ENCODE data around the gene CYP2S1. TPM values are rescaled to one million over a fixed set of nuclear protein-coding genes. Genes with fewer than 3 reads are reported as not detected.

The CYP2S1 gene
- total RNA-seq, 2 experiments from 2014 or later, result not detected

DNA sequence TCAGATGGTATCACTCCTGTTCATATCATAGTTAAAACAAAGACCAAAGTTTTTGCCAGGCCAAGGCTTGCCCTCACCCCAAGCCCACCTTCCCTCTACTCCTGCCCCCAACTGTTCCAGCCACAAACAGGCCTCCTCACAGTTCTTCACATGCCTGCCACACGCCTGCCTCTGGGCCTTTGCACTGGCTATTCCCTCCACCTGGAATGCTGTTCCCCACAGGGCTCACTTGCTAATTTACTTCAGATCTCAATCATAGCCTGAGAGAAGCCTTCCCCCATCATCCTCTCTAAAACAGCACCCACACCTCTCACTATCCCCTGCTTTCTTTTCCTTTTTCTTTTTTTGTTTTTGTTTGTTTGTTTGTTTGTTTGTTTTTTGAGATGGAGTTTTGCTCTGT, 21.1 kb downstream of the CYP2S1 start:
- Histone ChIP-seq H3K27ac (ENCODE audit: low read depth, low read length, poor library complexity, severe bottlenecking) (no peak overlapping the region), H4K20me1 (ENCODE audit: insufficient read depth, low read length) (no peaks in the 10 kb centered on the region), H3K79me2 (ENCODE audit: insufficient read depth, low read depth, low read length) (no peaks in the 10 kb centered on the region), H3K4me1 (ENCODE audit: insufficient read depth, low read length, poor library complexity, severe bottlenecking) (no peaks in the 10 kb centered on the region), H3K9me3 (ENCODE audit: low read length) (no peaks in the 10 kb centered on the region), H2AFZ (ENCODE audit: low read length) (no peak overlapping the region), H3K4me2 (ENCODE audit: low read length) (no peak overlapping the region), H3K9me2 (ENCODE audit: insufficient read depth, low read length) (no peaks in the 10 kb centered on the region), H3K4me3 (ENCODE audit: low read depth, low read length, poor library complexity, severe bottlenecking) (no peak overlapping the region), H3K36me3 (ENCODE audit: insufficient read depth, low read length) (no peaks in the 10 kb centered on the region)
- ChIA-PET CTCF (ENCODE audit: unreplicated experiment) (no interaction called here), POLR2A (no interaction called here)
- TF ChIP-seq EZH2phosphoT487 (IDR thresholded peaks at IDR 0.05; ENCODE audit: borderline replicate concordance, low read depth, low read length), result no peak
- no peak for TF ChIP-seq CTCF (conservative IDR thresholded peaks at IDR 0.05; ENCODE audit: low read length)
- DNase-seq (ENCODE audit: low spot score), result no peak
- BruUV-seq (replicated peaks), result no TSS peak
- intact Hi-C loops (cut with micrococcal nuclease; ENCODE audit: unreplicated experiment), result no loop called here

DNA sequence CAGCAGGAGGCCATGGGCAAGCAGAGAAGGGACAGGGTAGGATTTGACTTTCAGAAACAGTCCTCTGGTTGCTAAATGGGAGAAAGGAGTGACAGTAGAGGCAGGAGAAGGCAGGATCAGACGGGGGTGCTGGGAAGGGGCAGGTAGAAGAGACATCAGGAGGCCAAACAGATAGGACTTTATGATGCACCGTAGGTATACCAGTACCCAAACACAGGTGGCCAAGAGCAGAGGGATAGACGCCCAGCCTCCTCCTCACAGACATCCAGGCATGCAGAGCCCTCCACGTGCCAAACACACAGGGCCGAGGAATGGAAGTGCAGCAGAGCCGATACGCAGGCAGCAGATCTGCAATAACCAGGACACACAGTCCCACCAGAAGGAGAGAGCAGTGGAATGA, 24.7 kb downstream of the CYP2S1 start:
- Histone ChIP-seq H3K79me2 (ENCODE audit: insufficient read depth, low read depth, low read length) (no peaks in the 10 kb centered on the region), H3K4me2 (ENCODE audit: low read length) (no peak overlapping the region), H3K36me3 (ENCODE audit: insufficient read depth, low read length) (no peaks in the 10 kb centered on the region), H3K9me3 (ENCODE audit: low read length) (no peaks in the 10 kb centered on the region), H4K20me1 (ENCODE audit: insufficient read depth, low read length) (no peaks in the 10 kb centered on the region), H3K27ac (ENCODE audit: low read depth, low read length, poor library complexity, severe bottlenecking) (no peak overlapping the region), H3K9me2 (ENCODE audit: insufficient read depth, low read length) (no peaks in the 10 kb centered on the region), H3K4me3 (ENCODE audit: low read depth, low read length, poor library complexity, severe bottlenecking) (no peak overlapping the region), H3K4me1 (ENCODE audit: insufficient read depth, low read length, poor library complexity, severe bottlenecking) (no peaks in the 10 kb centered on the region), H2AFZ (ENCODE audit: low read length) (no peak overlapping the region)
- TF ChIP-seq EZH2phosphoT487 (IDR thresholded peaks at IDR 0.05; ENCODE audit: borderline replicate concordance, low read depth, low read length), result no peak
- no peak for TF ChIP-seq CTCF (conservative IDR thresholded peaks at IDR 0.05; ENCODE audit: low read length)
- DNase-seq (ENCODE audit: low spot score), result no peak
- intact Hi-C loops (cut with micrococcal nuclease; ENCODE audit: unreplicated experiment), result no loop called here
- CTCF ChIA-PET (ENCODE audit: unreplicated experiment), result no interaction called here
- BruUV-seq (replicated peaks), result no TSS peak
- POLR2A ChIA-PET, result no interaction called here

DNA sequence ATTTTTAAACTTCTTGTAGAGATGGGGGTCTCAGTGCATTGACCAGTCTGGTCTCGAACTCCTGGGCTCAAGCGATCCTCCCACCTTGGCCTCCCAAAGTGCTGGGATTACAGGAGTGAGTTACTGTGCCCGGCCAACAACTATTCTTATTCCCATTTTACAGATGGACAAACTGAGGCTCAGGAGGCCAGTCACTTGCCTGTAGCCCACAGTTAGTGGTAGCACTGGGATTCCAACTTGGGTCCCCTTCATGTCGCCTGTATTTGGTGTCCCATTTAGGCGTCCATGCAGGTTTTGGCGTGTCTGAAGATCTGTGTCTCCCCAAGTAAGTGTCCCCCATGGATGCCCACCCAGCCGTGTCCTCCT, 25.2 kb downstream of the CYP2S1 start:
- CTCF ChIA-PET (ENCODE audit: unreplicated experiment), result no interaction called here
- H3K4me2 ChIP-seq (ENCODE audit: low read length), result no peak overlapping the region
- no peaks in the 10 kb centered on the region for H3K36me3 ChIP-seq (ENCODE audit: insufficient read depth, low read length)
- no TSS peak for BruUV-seq (replicated peaks)
- no peak overlapping the region for H2AFZ ChIP-seq (ENCODE audit: low read length)
- intact Hi-C loops (cut with micrococcal nuclease; ENCODE audit: unreplicated experiment), result no loop called here
- no peak for DNase-seq (ENCODE audit: low spot score)
- H3K9me2 ChIP-seq (ENCODE audit: insufficient read depth, low read length), result no peaks in the 10 kb centered on the region
- H3K79me2 ChIP-seq (ENCODE audit: insufficient read depth, low read depth, low read length), result no peaks in the 10 kb centered on the region
- no peak overlapping the region for H3K27ac ChIP-seq (ENCODE audit: low read depth, low read length, poor library complexity, severe bottlenecking)
- no peaks in the 10 kb centered on the region for H4K20me1 ChIP-seq (ENCODE audit: insufficient read depth, low read length)
- TF ChIP-seq EZH2phosphoT487 (IDR thresholded peaks at IDR 0.05; ENCODE audit: borderline replicate concordance, low read depth, low read length) (no peak), CTCF (conservative IDR thresholded peaks at IDR 0.05; ENCODE audit: low read length) (no peak)
- no peak overlapping the region for H3K4me3 ChIP-seq (ENCODE audit: low read depth, low read length, poor library complexity, severe bottlenecking)
- no peaks in the 10 kb centered on the region for H3K9me3 ChIP-seq (ENCODE audit: low read length)
- no peaks in the 10 kb centered on the region for H3K4me1 ChIP-seq (ENCODE audit: insufficient read depth, low read length, poor library complexity, severe bottlenecking)
- POLR2A ChIA-PET, result no interaction called here

Data from OCI-LY7 (cell line).